ENCODE results near the gene ATP11B.
"Not testable (repeated sequence)": the region's sequence is repeated elsewhere in the genome, so short reads cannot be mapped to it uniquely, and the experiment has no call there.

ATP11B gene

DNA sequence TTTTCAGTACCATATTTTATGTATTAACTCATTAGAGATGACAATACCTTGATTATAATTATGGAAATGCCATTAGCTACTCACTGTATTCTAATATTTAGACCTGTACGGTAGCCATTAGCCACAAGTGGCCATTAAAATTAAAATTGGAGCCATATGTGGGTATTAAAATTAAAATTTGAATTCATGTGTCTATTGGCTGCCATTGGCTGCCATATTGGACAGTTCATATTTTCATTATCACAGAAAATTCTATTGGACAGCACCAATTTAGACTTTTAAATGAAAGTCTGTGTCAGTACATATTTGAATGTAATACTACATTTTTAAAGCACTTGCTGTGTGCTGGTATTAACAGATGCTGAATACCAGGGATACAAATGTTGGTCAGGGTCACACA is 3.0 kb downstream of the ATP11B start:
- no peak for DNase-seq

DNA sequence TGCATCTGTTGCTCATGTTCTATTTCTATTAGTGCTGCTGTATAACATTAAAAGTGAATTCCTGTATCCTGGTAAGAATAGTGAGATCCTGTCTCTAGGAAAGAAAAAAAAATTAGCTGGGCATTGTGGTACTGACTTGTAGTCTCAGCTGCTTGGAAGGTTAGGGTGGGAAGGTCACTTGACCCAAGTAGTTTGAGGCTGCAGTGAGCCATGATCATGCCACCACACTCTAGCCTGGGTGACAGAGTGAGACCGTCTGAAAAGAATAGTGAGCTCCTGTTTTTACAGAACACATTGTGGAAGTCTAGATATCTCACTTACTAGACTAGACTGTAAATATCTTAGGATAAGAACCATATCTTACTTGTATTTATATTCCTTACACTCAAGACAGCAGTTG is 4.6 kb downstream of the ATP11B start:
- no peak for DNase-seq

DNA sequence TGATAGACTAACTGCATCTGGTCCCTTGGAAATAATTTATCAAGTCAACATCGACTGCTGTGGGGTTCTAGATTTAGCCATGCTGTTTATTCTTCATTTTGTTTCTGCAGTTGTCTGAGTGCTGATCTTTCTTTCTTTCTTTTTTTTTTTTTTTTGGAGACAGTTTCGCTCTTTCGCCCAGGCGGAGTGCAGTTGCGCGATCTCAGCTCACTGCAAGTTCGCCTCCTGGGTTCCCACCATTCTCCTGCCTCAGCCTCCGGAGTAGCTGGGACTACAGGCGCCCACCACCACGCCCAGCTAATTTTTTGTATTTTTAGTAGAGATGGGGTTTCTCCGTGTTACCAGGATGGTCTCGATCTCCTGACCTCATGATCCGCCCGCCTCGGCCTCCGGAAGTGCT is 5.8 kb downstream of the ATP11B start:
- DNase-seq, result not testable (repeated sequence)

DNA sequence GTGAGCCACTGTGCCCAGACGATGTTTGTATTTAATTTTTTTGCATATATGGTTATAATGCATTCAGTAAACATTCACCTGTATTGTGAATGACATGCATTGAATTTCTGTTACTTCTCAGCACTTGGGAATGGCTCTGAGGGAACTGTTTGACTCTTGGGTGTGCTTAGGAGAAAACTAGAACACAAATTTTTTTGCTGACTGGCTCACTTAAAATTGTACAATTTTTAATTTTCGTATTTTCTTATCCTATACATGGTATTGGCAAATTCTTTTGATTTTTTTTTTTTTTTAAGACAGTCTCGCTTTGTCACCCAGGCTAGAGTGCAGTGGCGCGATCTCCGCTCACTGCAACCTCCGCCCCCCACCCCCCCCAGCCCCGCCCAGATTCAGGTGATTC is 7.2 kb downstream of the ATP11B start:
- DNase-seq, result no peak

DNA sequence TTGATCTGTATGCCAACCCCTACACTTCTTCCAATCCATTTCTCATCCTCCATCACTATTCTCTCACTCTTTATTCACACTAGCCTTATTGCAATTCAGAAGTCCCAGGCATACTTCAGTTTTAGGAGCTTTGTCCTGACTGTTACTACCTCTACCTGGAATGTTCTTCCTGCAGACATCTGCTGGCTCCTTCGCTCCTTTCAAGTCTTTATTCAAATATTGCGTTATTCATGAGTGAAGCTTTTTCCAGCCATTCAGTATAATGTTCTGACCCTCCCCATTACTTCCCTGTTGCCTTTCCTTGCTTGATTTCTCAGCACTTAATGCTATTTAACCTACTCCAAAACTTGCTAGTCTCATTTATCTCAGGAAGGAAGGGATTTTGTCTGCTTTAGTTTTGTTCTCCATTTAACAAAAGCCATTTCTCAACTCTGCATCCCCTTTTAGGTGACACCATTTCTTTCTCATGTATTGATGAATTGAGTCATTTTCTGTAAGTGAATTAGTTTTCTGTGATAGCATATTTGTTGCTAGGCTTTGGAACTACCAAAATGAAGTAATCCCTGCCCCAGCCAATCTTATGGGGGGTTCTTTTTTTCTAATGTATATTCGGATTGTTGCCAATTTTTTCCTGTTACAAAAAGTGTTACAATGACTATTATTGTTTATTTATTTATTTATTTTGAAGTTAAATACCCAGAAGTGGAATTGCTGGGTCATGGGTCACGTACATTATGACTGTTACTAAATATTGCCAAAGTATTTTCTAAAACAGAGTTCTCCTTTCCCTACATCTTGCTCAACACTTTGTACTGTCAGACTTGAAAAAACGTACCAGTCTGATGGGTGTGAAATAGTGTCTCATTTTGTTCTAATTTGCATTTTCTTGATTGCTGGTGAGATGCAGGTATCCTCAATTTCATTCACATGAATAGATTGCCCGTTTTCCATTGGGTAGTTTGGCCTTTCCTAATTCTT is 9.4 kb downstream of the ATP11B start:
- no peak for DNase-seq

DNA sequence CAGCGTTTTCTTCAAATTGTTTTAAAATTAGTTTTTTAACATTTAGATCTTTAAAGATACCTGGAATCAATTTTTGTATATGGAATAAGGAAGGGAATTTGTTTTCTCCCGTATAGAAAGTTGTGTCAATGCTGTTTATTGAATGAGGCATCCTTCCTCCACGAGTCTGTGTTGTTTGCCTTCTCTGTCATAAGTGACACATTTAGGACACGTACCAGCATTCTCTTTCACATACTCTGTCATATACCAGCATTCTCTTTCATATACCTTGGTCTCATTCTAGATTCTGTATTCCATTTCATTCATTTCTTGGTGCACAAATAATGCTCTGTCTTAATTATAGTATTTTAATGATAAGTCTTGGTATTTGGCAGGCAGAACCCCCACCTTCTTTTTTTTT is 10.3 kb downstream of the ATP11B start:
- no peak for DNase-seq

DNA sequence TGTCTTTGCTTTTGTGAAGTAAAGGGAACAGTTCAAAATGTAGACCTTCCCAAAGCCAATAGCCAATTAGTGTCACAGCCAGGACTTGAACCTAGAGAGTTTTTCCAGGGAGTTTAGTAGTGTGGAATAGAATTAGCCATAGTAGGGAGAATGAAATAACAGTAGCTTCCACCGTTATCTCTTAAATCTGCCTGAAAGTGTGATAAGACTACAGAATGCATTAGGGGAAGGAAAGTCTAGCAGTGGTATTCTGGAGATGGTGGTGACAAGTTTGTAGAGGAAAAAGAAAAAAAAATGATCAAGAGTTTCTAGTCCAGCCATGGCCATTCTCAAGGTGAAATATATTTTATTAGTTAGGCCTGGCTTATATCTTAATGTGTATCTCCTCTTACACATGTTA is 13.8 kb downstream of the ATP11B start:
- DNase-seq, result no peak

DNA sequence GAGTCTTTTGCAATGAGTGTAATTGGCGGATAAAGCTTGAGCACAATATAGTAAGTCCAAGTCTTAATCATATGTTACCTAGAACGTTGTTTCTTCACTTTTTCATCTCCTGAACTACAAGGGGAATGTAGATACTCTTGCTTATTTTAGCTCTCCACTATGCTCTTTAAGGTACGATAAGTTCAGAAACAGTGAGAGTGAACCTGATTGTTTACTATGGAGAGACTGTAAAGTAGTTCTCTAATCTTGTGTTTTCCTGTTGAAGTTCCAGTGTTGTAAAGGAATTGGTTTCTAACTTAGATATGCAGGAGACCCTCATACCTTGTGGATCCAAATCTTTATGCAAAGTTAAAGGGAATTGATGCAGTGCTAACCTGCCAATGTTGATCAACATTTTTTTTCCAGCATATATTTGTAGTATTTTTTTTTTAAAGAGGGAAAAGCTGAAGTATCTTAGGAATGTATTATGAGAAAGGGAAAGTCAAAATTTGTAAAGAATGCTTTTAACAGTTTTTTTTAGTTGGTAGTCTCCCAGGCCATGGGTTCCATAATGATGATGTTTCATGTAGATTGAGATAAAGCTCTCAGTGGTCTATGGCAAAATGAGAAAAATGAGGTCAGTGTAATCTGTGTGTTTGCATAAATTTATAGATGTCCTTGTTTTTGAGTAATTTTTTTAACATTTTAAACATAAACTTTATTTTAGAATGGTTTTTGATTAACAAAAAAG is 14.9 kb downstream of the ATP11B start:
- no peak for DNase-seq

DNA sequence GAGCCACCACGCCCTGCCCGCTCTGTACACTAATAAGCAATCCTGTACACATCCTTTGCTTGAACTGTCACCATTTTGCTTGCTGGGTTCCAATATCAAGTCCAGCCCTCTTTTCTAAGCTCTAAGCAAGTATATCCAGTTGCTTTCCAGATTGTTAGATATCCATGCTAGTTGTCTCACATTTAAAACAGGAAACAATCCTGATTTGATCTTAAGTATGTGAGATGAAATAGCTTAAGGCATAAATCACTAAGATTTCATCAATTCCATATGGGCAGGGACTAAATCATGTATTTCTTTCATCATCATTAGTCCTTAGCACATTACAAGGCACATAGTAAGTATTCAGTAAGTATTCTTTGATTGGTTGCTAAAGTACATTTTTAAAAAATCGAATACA is 16.2 kb downstream of the ATP11B start:
- DNase-seq, result no peak

DNA sequence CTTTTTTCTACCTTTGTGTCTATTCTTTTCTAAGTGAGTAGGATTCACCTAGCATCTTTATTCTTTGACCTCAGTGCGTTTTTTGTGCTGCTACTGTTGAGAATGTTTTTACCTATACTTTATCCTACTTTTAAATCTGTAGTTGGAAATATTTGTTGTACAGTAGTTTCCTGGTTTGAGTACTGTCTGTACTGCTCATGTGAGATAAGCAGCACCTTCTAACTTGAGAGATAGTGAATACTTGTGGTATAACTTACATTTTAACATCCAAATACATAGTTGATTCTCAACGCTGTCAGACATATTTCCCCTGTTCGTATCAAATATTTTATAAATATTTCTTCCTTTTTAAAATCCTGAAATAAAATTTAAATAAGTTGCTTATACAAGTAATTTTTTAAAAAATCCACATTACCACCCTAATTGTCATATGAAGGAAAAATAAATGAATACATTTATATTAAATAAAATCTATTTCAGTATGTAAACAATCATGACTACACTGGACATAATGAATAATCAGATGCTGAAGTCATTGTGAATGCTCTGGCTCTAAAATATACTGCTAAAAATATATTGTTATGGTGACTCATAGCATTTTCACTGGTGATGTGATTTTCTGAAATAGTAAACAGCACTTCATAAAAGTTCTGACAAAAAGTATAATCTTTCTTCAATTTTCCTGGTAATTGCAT is 17.4 kb downstream of the ATP11B start:
- DNase-seq, result no peak

DNA sequence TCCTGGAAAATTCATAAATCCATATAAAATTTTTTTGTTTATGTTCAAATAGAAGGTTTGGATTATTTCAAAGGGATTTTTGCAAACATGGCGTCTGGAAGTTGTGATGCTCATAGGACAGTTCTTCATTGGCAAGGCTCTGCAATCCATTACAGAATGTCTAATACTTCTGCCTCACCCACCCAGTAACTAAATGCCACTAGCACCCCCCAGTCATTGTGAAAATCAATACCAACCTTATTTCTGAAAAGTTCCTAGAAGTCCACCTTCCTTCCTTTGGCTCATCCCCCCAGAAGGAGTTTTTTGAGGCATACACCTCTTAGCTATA is 17.9 kb downstream of the ATP11B start:
- DNase-seq, result no peak

DNA sequence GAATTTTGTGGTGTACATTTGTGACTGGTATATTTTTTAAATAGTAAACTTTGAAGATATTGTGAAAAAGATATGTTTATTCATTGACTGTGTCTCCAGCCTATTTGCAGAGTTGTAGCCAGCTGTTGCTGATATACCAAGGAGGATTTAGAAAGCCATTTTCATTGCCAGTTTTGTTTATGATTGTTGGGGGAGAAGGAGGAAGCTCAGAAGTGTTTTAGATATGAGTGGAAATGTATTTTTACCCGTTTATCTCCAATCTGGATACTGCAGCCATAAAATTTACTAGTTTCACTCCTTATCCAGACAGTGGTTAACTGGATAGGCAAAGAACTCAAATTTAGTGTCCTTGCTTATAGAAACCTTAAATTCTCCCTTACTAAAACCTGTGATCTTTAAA is 18.8 kb downstream of the ATP11B start:
- DNase-seq, result no peak

DNA sequence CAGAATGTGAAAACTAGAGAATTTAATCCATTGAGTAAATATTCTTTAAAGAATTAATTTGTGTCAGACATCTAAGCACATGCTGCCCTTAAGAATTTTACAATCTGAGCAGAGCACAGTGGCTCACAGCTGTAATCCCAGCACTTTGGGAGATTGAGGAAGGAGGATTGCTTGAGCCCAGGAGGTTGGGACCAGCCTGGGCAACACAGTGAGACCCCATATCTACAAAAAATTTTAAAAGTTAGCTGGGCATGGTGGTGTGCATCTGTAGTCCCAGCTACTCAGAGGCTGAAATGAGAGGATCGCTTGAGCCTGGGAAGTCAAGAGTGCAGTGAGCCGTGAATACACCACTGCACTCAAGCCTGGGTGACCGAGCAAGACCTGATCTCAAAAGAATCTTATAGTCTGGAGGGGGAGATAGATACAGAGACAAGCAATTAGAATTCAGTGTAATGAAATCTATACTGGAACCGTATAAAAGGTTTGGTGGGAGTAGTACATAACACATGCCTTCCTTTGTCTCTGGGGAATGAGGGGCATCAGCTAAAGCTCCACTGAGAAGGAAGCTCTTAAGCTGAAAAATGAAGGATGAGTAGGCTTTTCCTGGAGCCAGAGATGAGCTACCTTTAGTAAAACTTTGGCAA is 21.2 kb downstream of the ATP11B start:
- DNase-seq, result no peak

DNA sequence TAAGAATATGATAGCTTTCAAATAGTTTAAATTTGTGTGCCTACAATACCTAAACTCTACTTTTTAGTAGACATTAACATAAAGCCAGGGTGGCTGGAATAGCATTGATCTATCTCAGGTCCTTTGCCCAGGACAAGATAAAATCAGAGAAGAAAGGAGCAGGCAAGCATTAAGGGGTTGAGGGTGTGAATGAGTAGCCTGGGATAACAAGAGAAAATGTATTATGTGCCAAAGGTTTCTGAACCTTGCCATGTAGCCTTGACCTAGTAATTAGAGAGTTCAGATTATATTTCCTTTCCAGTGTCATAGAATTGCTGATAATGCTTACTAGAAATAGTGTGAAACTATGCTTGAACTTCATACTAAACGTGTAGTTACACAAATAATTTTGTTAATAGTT is 22.9 kb downstream of the ATP11B start:
- DNase-seq, result no peak

DNA sequence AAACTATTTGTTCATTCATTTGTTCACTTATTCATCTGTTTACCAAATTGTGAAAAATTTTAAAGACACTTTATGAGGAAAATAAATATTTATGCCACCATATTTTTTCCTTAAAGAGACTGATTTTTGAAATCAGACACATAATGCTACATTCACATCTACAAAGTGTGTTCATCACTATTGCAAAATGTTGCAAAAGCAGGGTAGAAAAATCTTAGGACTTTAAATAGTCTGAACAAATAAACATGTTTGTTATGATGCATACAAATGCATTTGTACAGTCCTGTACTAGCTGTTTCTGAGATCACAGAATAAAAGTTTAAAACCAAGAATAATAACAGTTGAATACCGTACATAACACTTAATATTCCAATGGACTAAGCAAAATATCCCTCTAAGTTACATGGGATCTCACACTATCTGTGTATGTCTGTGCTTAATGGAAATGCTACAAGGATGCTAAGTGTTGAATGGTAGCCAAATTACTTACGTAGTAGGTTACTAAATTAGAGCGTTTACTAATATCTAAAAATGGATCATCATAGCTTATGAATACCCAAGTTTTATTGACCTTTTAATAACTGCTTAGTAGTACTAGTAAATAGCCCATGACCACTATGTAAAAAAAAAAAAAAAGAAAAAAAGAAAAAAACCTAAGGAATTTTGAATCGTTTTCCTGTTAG is 25.1 kb downstream of the ATP11B start:
- no peak for DNase-seq

DNA sequence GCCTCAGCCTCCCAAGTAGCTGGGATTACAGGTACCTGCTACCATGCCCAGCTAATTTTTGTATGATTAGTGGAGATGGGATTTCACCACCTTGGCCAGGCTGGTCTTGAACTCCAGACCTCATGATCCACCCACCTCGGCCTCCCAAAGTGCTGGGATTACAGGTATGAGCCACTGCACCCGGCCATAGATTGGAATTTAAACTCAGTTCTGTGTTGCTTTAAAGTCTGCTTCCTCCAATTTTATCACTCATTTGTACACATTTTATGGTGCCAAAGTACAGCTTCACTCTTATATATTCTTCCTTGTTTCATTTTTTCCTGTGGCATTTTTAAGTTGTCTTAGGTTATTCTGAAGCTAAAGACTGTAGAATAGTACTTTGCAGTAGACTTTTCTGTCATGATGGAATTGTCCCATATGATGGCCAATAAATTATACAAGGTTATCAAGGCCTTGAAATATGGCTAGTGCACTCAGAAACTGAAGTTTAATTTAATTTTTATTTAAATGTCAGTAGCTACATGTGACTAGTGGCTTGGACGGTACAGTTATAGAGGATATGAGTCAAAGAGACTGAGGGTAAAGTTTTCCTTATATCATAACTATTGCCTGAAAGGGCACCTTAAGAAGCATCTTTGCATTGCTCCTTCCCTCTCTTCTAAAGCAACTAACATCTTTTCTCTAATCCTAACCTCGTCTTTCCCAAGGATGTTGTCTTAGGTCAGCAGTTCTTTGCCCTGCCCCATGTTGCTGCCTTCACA is 28.1 kb downstream of the ATP11B start:
- no peak for DNase-seq

DNA sequence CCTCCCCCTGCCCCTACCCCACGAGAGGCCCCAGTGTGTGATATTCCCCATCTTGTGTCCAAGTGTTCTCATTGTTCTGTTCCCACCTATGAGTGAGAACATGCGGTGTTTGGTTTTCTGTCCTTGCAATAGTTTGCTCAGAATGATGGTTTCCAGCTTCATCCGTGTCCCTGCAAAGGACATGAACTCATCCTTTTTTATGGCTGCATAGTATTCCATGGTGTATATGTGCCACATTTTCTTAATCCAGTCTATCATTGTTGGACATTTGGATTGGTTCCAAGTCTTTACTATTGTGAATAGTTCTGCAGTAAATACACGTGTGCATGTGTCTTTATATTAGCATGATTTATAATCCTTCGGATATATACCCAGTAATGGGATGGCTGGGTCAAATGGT is 29.0 kb downstream of the ATP11B start:
- not testable (repeated sequence) for DNase-seq

DNA sequence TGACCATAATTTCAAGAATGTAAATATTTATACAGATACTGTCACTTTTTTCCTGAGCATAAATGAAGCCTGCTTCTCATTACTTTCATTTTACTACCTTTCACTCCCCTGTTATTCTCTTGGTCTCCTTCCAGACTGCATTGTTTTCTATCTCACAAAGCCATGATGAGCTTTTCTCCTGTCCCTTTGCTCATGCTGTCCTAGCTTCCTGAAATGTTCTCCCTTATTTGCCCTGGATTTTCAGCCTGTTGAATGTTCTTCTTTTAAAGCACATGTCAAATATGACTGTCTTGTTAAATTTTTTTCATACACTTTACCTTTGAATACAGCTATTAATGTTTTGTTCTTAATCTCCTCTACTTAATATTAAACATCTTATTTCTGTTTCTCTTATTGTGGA is 31.7 kb downstream of the ATP11B start:
- DNase-seq, result no peak

DNA sequence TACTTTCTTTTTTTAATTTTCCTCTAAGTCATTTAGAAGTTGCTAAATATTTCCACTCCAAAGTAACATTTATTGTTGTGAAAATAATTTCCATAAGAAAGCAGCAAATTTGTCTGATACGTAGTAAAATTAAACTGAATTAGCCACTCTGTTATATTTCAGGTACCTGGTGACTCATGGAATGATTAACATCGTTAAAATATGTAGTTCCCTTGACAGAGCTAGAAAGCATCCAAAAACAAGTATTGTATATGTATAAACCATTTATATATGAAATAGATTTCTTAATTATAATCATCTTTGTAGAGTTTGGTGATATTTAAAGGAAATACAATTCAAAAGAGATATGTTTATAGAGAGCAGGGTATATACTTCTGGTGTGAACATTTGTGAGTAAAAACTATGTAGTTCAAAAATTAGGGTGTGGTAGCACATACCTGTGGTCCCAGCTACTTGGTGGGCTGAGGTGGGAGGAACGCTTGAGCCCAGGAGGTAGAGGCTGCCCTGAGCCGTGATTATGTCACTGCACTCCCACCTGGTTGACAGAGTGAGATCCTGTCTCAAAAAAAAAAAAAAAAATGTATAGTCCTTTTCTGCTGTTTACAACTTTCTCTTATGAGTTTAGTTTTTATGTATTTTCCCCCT is 36.6 kb downstream of the ATP11B start:
- no peak for DNase-seq

DNA sequence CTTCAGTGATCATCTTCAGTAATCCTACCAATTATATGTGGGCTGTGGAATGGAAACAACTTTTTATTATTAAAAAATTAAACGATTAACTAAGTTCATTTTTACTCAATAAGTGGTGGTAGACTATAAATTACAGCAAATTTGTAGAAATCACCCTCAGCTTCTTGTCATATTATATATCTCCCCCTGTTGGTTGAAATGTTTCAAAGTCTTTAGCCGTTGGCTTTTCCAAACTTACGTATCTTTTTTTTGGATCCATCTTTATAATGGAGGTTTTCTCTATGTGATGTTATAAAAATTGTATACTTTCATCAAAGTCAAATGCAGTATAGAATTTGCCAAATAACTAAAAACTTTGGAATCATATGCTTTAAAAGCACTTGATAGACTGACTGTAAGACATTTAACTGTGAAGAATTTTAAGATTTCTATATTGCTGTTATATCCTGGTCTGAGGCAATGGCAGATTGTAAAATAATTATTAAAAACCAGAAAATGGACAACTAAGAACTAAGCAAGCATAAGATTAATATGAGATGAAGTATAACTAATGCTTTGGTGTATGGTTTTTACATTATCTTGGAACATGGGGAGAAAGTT is 44.7 kb downstream of the ATP11B start:
- DNase-seq, result no peak

DNA sequence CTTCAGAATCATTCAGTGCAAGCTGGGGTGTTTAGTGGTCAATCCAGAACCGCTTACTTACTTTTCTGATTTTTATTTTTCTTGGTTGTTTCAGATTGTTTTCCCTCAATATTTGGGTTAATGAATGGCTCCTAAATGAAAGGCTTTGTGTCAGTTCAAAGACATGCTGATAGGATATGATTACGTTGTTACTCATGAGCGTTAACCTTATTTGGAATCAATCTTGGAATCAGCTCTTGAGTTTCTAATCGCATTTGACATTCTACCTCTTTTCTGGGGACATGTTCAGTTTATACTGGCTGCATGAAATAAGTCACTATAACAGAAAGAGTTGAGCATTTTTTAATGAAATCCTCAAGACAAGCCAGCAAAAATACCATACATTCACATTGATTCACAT is 50.2 kb downstream of the ATP11B start:
- DNase-seq, result no peak

All from stimulated activated CD4-positive, alpha-beta T cell treated with anti-CD3 and anti-CD28 coated beads, Interleukin-15, amount 100 ng/mL, for 24 hours (primary cell).